SK-N-SH treated with all-trans-retinoic acid at 6 μM for 48 hours (cell line): ENCODE data around the gene TIGD3.

Experiments
- ARNTL ChIP-seq: fragments of 450-650 bp; formaldehyde crosslinking; IDR thresholded peaks from 2 replicates; pipeline ENCODE4 v1.5.0; 2020; ENCODE audit warnings: low read depth, mild to moderate bottlenecking, moderate library complexity, borderline replicate concordance
- CSDC2 ChIP-seq: fragments of 250-450 bp; sonication (Bioruptor Pico); IDR thresholded peaks from 2 replicates; pipeline ENCODE4 v1.5.0; 2020; ENCODE audit warnings: mild to moderate bottlenecking, moderate library complexity
- PPARA ChIP-seq: fragments of 250-450 bp; sonication (Bioruptor Pico); IDR thresholded peaks from 2 replicates; pipeline ENCODE4 v1.5.0; 2020; ENCODE audit warnings: mild to moderate bottlenecking, borderline replicate concordance
- ZC3H10 ChIP-seq: fragments of 250-450 bp; sonication (Bioruptor Pico); IDR thresholded peaks from 2 replicates; pipeline ENCODE4 v1.5.1; 2021; ENCODE audit warnings: mild to moderate bottlenecking, moderate library complexity
- ZFP30 ChIP-seq: fragments of 450-650 bp; formaldehyde crosslinking; IDR thresholded peaks from 2 replicates; pipeline ENCODE4 v1.5.0; 2022; ENCODE audit warnings: mild to moderate bottlenecking, moderate library complexity

- TF ChIP-seq CSDC2 (CRISPR knock-in tag) (no peak), ZFP30 (CRISPR knock-in tag) (no peak), ARNTL (CRISPR knock-in tag) (no peak), ZC3H10 (CRISPR knock-in tag) (no peak), PPARA (CRISPR knock-in tag) (no peak)
Observed at GRCh38 chr11:65380460-65381119, 26.0 kb downstream of the TIGD3 start.
